Measurements from ENCODE around the gene REPIN1.

REPIN1 gene

GRCh38 chr7:150322833-150323681, 45.6 kb upstream of the REPIN1 start, which contains the start of the genes ACTR3C and LRRC61:
Gene ACTR3C (minus strand): TSS chr7:150323545. CDS start chr7:150295296, 28,249 bp downstream.
Gene LRRC61 (plus strand): TSS chr7:150323355. CDS start chr7:150336862, 13,507 bp downstream.
- no peak for DNase-seq (ENCODE audit: low read depth in 1 of 2, low spot score in 1 of 2)
- Histone ChIP-seq H3K27ac (replicated peaks) (no peak within 1 kb of the TSS), H3K27me3 (ENCODE audit: insufficient read depth, poor library complexity, severe bottlenecking) (no peaks in the 10 kb centered on the region), H3K4me3 (replicated peaks; ENCODE audit: insufficient read depth, low read length) (no peak within 1 kb of the TSS)
- TF ChIP-seq GABPA (IDR thresholded peaks at IDR 0.05; ENCODE audit: low read depth), result no peak
- no peak for TF ChIP-seq CTCF (IDR thresholded peaks at IDR 0.05; ENCODE audit: insufficient read depth, low read length)
- TF ChIP-seq REST (IDR thresholded peaks at IDR 0.05; ENCODE audit: insufficient replicate concordance, low read depth), result no peak
- no peak for TF ChIP-seq SPI1 (IDR thresholded peaks at IDR 0.05; ENCODE audit: borderline replicate concordance, low read depth)
- TF ChIP-seq POLR2AphosphoS5 (IDR thresholded peaks at IDR 0.05; ENCODE audit: low read depth), result no peak

- Histone ChIP-seq H3K4me3 (replicated peaks; ENCODE audit: insufficient read depth, low read length) (no peak overlapping the region), H3K27ac (replicated peaks) (no peak overlapping the region), H3K27me3 (ENCODE audit: insufficient read depth, poor library complexity, severe bottlenecking) (no peaks in the 10 kb centered on the region)
- no peak for DNase-seq (ENCODE audit: low read depth in 1 of 2, low spot score in 1 of 2)
- no peak for TF ChIP-seq POLR2AphosphoS5 (IDR thresholded peaks at IDR 0.05; ENCODE audit: low read depth)
- TF ChIP-seq SPI1 (IDR thresholded peaks at IDR 0.05; ENCODE audit: borderline replicate concordance, low read depth), result no peak
- TF ChIP-seq CTCF (IDR thresholded peaks at IDR 0.05; ENCODE audit: insufficient read depth, low read length), result no peak
- TF ChIP-seq GABPA (IDR thresholded peaks at IDR 0.05; ENCODE audit: low read depth), result no peak
- no peak for TF ChIP-seq REST (IDR thresholded peaks at IDR 0.05; ENCODE audit: insufficient replicate concordance, low read depth)
Observed at GRCh38 chr7:150323682-150324372, 44.8 kb upstream of the REPIN1 start.

- Histone ChIP-seq H3K4me3 (replicated peaks; ENCODE audit: insufficient read depth, low read length) (no peak overlapping the region), H3K27me3 (ENCODE audit: insufficient read depth, poor library complexity, severe bottlenecking) (no peaks in the 10 kb centered on the region), H3K27ac (replicated peaks) (peak overlapping the region; percentile 55)
- no peak for TF ChIP-seq POLR2AphosphoS5 (IDR thresholded peaks at IDR 0.05; ENCODE audit: low read depth)
- DNase-seq (ENCODE audit: low read depth in 1 of 2, low spot score in 1 of 2), result no peak
Observed at GRCh38 chr7:150324373-150324961, 44.2 kb upstream of the REPIN1 start.

GRCh38 chr7:150325110-150325611, 43.5 kb upstream of the REPIN1 start:
- H3K27ac ChIP-seq (replicated peaks), result peak overlapping the region; percentile 55
- H3K4me3 ChIP-seq (replicated peaks; ENCODE audit: insufficient read depth, low read length), result no peak overlapping the region
- peak; percentile 37 to 90 for DNase-seq (ENCODE audit: low read depth in 1 of 2, low spot score in 1 of 2)
- peak; percentile 79 for TF ChIP-seq SPI1 (IDR thresholded peaks at IDR 0.05; ENCODE audit: borderline replicate concordance, low read depth)
- TF ChIP-seq CTCF (IDR thresholded peaks at IDR 0.05; ENCODE audit: insufficient read depth, low read length), result no peak
- peak; percentile 44; the same call in 1 of the 2 replicates for TF ChIP-seq POLR2AphosphoS5 (IDR thresholded peaks at IDR 0.05; ENCODE audit: low read depth)
- TF ChIP-seq GABPA (IDR thresholded peaks at IDR 0.05; ENCODE audit: low read depth), result no peak
- TF ChIP-seq REST (IDR thresholded peaks at IDR 0.05; ENCODE audit: insufficient replicate concordance, low read depth), result no peak
- H3K27me3 ChIP-seq (ENCODE audit: insufficient read depth, poor library complexity, severe bottlenecking), result no peaks in the 10 kb centered on the region

Data from HL-60 (cell line).